Endothelial cell of umbilical vein (primary cell): ENCODE measurements around the gene SAMD1.

Experiments used
- CTCF ChIP-seq, 2 donors: IDR thresholded peaks; 1 replicate in 1 of 2; 2 replicates in 1 of 2; pipeline ENCODE4 v1.5.1; 2011; ENCODE audit warnings: low read length in 2 of 2, mild to moderate bottlenecking in 2 of 2, moderate library complexity in 2 of 2, control low read depth in 1 of 2, inconsistent platforms in 1 of 2, low read depth in 1 of 2; ENCODE audit not compliant: insufficient read depth in 1 of 2; ENCODE audit errors: extremely low read depth in 1 of 2
- EZH2 ChIP-seq: IDR thresholded peaks from 2 replicates; pipeline ENCODE4 v1.6.1; 2012; ENCODE audit warnings: borderline replicate concordance, low read depth, mild to moderate bottlenecking, moderate library complexity, low read length, inconsistent platforms; ENCODE audit not compliant: severe bottlenecking
- JUN ChIP-seq: IDR thresholded peaks from 2 replicates; pipeline ENCODE4 v1.6.1; 2011; ENCODE audit warnings: borderline replicate concordance, low read depth; ENCODE audit not compliant: insufficient read length, insufficient read depth
- MAX ChIP-seq: IDR thresholded peaks from 2 replicates; pipeline ENCODE4 v1.6.1; 2011; ENCODE audit not compliant: insufficient read depth, insufficient read length
- MYC ChIP-seq: IDR thresholded peaks from one replicate; pipeline ENCODE4 v1.6.1; 2011; ENCODE audit warnings: mild to moderate bottlenecking, low read depth, low read length
- POLR2A ChIP-seq: IDR thresholded peaks from 2 replicates; pipeline ENCODE4 v1.6.1; 2012; ENCODE audit warnings: low read depth, mild to moderate bottlenecking, control low read depth, low read length

GRCh38 chr19:14086098-14086497 lies 4.5 kb downstream of the SAMD1 start:
- TF ChIP-seq CTCF (IDR thresholded peaks at IDR 0.05; ENCODE audit: extremely low read depth in 1 of 2, insufficient read depth in 1 of 2, low read depth in 1 of 2, low read length in 2 of 2): no peak
- no peak for TF ChIP-seq POLR2A
- no peak for TF ChIP-seq JUN
- no peak for TF ChIP-seq EZH2
- TF ChIP-seq MYC: no peak
- no peak for TF ChIP-seq MAX
